Smooth muscle cell (in vitro differentiated cells): ENCODE results near the gene SFXN1. TPM values are rescaled to one million over a fixed set of nuclear protein-coding genes. Genes with fewer than 3 reads are reported as not detected.

Source experiments
- DNase-seq: peaks from one replicate; lab custom pipeline; 2025; ENCODE audit not compliant: unreplicated experiment; lab: John Stamatoyannopoulos, UW
- H2AFZ ChIP-seq: fragments of 200-600 bp; sonication (generic); 2 replicates; pipeline ENCODE4 v1.6.0; 2016; ENCODE audit warnings: antibody characterized with exemption, low read depth, mild to moderate bottlenecking
- H3F3A ChIP-seq: fragments of 200-600 bp; sonication (generic); 2 replicates; pipeline ENCODE4 v1.6.0; 2017; ENCODE audit warnings: antibody characterized with exemption, low read depth
- H3K27ac ChIP-seq: fragments of 200-600 bp; sonication (generic); 2 replicates; pipeline ENCODE4 v1.5.1; 2016; ENCODE audit warnings: low read depth, mild to moderate bottlenecking
- H3K27me3 ChIP-seq: fragments of 200-600 bp; sonication (generic); 2 replicates; pipeline ENCODE4 v1.6.1; 2016; ENCODE audit warnings: low read depth, mild to moderate bottlenecking
- H3K36me3 ChIP-seq: fragments of 200-600 bp; sonication (generic); 2 replicates; pipeline ENCODE4 v1.5.1; 2016; ENCODE audit warnings: low read depth
- H3K4me1 ChIP-seq: fragments of 200-600 bp; sonication (generic); 2 replicates; pipeline ENCODE4 v1.5.1; 2016; ENCODE audit warnings: low read depth
- H3K4me2 ChIP-seq: fragments of 200-600 bp; sonication (generic); 2 replicates; pipeline ENCODE4 v1.6.0; 2016; ENCODE audit warnings: mild to moderate bottlenecking
- H3K4me3 ChIP-seq: fragments of 200-600 bp; sonication (generic); 2 replicates; pipeline ENCODE4 v1.5.1; 2016; ENCODE audit warnings: mild to moderate bottlenecking
- H3K79me2 ChIP-seq: fragments of 200-600 bp; sonication (generic); 2 replicates; pipeline ENCODE4 v1.6.0; 2016; ENCODE audit warnings: low read depth, mild to moderate bottlenecking
- H3K9ac ChIP-seq: fragments of 200-600 bp; sonication (generic); 2 replicates; pipeline ENCODE4 v1.6.0; 2016; ENCODE audit warnings: low read depth
- H3K9me3 ChIP-seq: fragments of 200-600 bp; sonication (generic); replicated peaks from 2 replicates; pipeline ENCODE4 v1.5.1; 2016; ENCODE audit warnings: low read depth
- H4K20me1 ChIP-seq: fragments of 200-600 bp; sonication (generic); 2 replicates; pipeline ENCODE4 v1.6.0; 2016; ENCODE audit warnings: low read depth
- WGBS: methylation state at CpG from one replicate; pipeline ENCODE4 v1.1.7; 2016; ENCODE audit warnings: low lambda C conversion rate; 5-methylcytosine and 5-hydroxymethylcytosine counted together
- polyA plus RNA-seq: library from polyadenylated mRNA; unstranded; fragments of >200 nt; fragmentation: Nextera tagmentation; extraction: Ambion mirVana; gene quantifications from 2 replicates; pipeline ENCODE4 v1.2.1, GENCODE V29; 2016
- total RNA-seq: library from RNA; depleted of rRNA; stranded (reverse); fragments of >200 nt; gene quantifications from 2 replicates; pipeline ENCODE4 v1.2.3, GENCODE V29; 2014
- TF ChIP-seq, protein P1 (sequence below): fragments of 200-600 bp; sonication (generic); IDR thresholded peaks from 2 replicates; pipeline ENCODE4 v1.5.1; 2017; ENCODE audit warnings: borderline replicate concordance, mild to moderate bottlenecking, antibody characterized with exemption; ENCODE audit not compliant: insufficient read depth, poor library complexity, severe bottlenecking

The SFXN1 gene
- total and polyA plus RNA-seq, 2 experiments from 2014 or later = 63.9 to 136 TPM

DNA sequence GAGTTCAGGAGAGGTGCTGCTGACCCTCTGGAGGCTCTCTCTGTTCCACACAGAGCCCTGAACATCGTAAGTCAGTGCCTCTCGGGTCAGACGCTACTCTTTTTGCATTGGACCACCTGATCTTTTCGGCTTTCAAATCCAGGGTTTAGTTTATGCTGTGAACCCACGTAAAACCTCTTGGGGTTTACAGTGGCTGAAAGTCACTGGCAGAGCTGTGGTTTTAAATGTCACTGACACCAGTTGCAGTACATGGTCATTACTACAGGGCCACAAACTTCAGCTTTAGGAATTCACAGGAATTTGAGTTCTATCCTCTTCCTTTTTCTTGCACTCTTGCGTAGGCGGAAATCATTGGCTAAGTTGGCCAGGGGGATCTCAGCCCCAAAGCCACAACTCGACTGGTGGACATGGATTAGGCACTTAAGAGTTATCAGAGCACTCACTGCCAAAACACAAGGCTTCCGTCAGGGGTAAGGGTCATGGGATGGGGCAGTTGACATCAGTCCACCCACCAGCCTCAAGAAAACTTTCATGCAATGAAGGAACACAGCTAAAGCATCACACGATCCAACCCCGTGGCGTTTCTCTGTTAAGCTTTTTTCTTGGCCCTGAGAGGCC lies 76.9 kb downstream of the SFXN1 start:
- no peak overlapping the region for H3K4me2 ChIP-seq

DNA sequence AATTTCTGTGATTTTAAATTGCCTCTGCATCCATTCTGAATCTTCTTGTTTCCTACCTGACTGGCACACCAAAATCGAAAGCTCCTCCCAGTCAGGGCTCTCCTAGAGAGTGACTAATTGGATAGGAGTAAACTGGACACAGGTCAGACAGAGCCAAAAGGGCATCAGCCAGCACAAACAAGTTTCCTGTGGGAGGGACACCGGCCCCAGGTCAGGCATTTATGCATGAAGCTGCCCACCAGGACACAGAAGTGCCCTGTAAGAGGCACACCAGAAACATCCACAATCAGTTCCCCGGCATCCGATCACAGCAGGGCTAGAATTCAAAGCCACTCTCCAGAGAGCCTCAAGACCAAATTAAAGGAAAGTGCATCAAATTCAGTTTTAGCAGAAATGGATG lies 78.4 kb downstream of the SFXN1 start:
- WGBS = 72% methylated on average over 4 of the region's 4 CpGs
- H3K27me3 ChIP-seq = no peaks in the 10 kb centered on the region

More for the DNA sequence above, 76.9 kb downstream of the SFXN1 start:
- Histone ChIP-seq H3K27me3 (no peaks in the 10 kb centered on the region), H3K9ac (no peak overlapping the region), H2AFZ (no peak overlapping the region), H3K27ac (no peak overlapping the region), H3F3A (no peaks in the 10 kb centered on the region), H3K9me3 (no peaks in the 10 kb centered on the region), H4K20me1 (no peaks in the 10 kb centered on the region), H3K4me1 (no peaks in the 10 kb centered on the region), H3K4me3 (no peak overlapping the region), H3K79me2 (no peaks in the 10 kb centered on the region), H3K36me3 (no peaks in the 10 kb centered on the region)
- TF ChIP-seq, protein P1, sequence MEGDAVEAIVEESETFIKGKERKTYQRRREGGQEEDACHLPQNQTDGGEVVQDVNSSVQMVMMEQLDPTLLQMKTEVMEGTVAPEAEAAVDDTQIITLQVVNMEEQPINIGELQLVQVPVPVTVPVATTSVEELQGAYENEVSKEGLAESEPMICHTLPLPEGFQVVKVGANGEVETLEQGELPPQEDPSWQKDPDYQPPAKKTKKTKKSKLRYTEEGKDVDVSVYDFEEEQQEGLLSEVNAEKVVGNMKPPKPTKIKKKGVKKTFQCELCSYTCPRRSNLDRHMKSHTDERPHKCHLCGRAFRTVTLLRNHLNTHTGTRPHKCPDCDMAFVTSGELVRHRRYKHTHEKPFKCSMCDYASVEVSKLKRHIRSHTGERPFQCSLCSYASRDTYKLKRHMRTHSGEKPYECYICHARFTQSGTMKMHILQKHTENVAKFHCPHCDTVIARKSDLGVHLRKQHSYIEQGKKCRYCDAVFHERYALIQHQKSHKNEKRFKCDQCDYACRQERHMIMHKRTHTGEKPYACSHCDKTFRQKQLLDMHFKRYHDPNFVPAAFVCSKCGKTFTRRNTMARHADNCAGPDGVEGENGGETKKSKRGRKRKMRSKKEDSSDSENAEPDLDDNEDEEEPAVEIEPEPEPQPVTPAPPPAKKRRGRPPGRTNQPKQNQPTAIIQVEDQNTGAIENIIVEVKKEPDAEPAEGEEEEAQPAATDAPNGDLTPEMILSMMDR = no peak
- whole genome bisulfite sequencing = 72% methylated on average over 12 of the region's 12 CpGs
- DNase-seq = no peak

DNA sequence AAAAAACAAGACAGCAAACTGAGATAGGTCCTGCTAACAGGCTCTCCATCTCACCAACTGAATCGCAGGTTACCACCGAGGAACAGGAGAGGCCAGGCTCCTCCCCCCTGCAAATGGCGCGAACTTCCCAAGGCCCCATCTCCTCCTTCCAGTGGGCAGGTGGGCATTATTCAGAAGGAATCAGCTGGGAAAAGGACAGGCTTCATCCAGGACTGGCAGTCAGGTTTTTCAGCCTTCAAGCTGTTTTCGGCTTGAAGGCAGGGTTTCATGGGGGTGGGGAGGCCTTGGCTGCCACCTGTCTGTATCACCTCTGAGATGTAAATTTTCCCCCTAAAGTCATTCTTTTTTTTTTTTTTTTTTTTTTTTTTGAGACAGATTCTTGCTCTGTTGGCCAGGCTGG lies 79.4 kb downstream of the SFXN1 start:
- Histone ChIP-seq H4K20me1 (no peaks in the 10 kb centered on the region), H3K4me2 (no peak overlapping the region), H3K36me3 (no peaks in the 10 kb centered on the region), H2AFZ (no peak overlapping the region), H3K27ac (no peak overlapping the region), H3K79me2 (no peaks in the 10 kb centered on the region), H3K27me3 (no peaks in the 10 kb centered on the region), H3K4me1 (no peaks in the 10 kb centered on the region), H3K9ac (no peak overlapping the region), H3K9me3 (no peaks in the 10 kb centered on the region), H3F3A (no peaks in the 10 kb centered on the region), H3K4me3 (no peak overlapping the region)
- no peak for DNase-seq
- WGBS = 72% methylated on average over 5 of the region's 5 CpGs
- TF ChIP-seq, protein P1 = no peak

More for the DNA sequence above, 78.4 kb downstream of the SFXN1 start:
- H3K27ac ChIP-seq = no peak overlapping the region
- DNase-seq = no peak
- no peak overlapping the region for H3K4me3 ChIP-seq
- no peaks in the 10 kb centered on the region for H3K9me3 ChIP-seq
- no peaks in the 10 kb centered on the region for H3K36me3 ChIP-seq
- no peaks in the 10 kb centered on the region for H3K79me2 ChIP-seq
- TF ChIP-seq, protein P1 = no peak
- no peak overlapping the region for H3K9ac ChIP-seq
- no peak overlapping the region for H2AFZ ChIP-seq
- no peaks in the 10 kb centered on the region for H4K20me1 ChIP-seq
- no peaks in the 10 kb centered on the region for H3K4me1 ChIP-seq
- H3F3A ChIP-seq = no peaks in the 10 kb centered on the region
- H3K4me2 ChIP-seq = no peak overlapping the region
